Chondrocyte (in vitro differentiated cells): Measurements from ENCODE around the gene PLA2G4E. TPM values are rescaled to one million over a fixed set of nuclear protein-coding genes. Genes with fewer than 3 reads are reported as not detected.
A peak's percentile ranks its signal among the peaks of the same experiment; 100 is the strongest.

ENCODE experiments used
- DNase-seq: peaks from one replicate; pipeline ENCODE4 v3.0.0; 2021; ENCODE audit warnings: mixed read lengths, low spot score
- H3K27ac Mint-ChIP-seq: one replicate; pipeline ENCODE4 v1.8.0; 2021; ENCODE audit warnings: mild to moderate bottlenecking, moderate library complexity, mixed read lengths; ENCODE audit not compliant: unreplicated experiment
- H3K27me3 Mint-ChIP-seq: 2 replicates; pipeline ENCODE4 v1.8.0; 2021; ENCODE audit warnings: low read depth, mixed read lengths
- H3K36me3 Mint-ChIP-seq: 2 replicates; pipeline ENCODE4 v1.8.0; 2021; ENCODE audit warnings: low read depth, mixed read lengths
- H3K4me1 Mint-ChIP-seq: 2 replicates; pipeline ENCODE4 v1.8.0; 2021; ENCODE audit warnings: low read depth, mild to moderate bottlenecking, mixed read lengths
- H3K4me3 Mint-ChIP-seq: one replicate; pipeline ENCODE4 v1.8.0; 2021; ENCODE audit warnings: mild to moderate bottlenecking, moderate library complexity, mixed read lengths; ENCODE audit not compliant: unreplicated experiment
- H3K9me3 Mint-ChIP-seq: 2 replicates; pipeline ENCODE4 v1.8.0; 2021; ENCODE audit warnings: low read depth, mixed read lengths
- CTCF ChIP-seq: fragments of 200-600 bp; sonication (generic); IDR thresholded peaks from 2 replicates; pipeline ENCODE4 v1.5.0; 2021; ENCODE audit warnings: antibody characterized with exemption, mild to moderate bottlenecking, moderate library complexity
- total RNA-seq: library from RNA; stranded (reverse); gene quantifications from 3 replicates; pipeline ENCODE4 v1.2.1, GENCODE V29; 2021

PLA2G4E gene
- total RNA-seq, 1 donor from 2014 or later: not detected

DNA sequence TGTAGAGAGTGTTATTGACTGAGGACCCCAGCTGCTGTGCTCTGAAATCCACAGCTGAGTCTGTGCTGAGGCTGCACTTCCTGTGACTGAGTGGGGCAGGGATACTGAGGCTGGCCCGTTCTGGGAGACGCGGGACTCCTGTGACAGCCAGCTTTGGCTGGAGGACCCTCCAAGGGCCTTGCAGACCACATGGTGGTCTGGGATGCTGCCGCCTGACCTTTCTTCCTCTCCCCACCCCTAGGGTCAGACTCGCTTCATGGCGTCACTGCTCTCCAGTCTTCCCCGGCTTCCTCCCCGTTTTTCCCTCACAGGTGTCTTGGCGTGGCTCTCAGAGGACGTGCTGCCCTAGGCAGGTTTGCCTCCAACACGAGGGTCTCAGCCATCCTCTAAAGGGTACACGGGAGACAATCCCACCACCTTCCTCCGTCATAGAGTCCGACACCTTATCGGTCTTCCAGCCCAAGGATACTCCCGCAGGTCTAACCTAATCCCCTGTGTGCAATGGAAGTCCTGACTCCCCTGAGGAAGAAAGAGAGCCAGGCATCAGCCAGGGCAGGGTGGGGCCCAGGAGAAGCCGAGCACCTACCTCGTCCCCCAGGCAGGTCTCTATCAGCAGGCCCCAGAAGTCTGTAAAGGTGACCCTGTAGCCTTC lies 28.6 kb downstream of the PLA2G4E start:
- Mint-ChIP-seq H3K27ac (no peak overlapping the region), H3K27me3 (peaks cover 9% of the 10 kb centered on the region), H3K4me3 (no peak overlapping the region), H3K9me3 (no peaks in the 10 kb centered on the region), H3K4me1 (no peaks in the 10 kb centered on the region), H3K36me3 (no peaks in the 10 kb centered on the region)
- no peak for DNase-seq
- no peak for TF ChIP-seq CTCF

GRCh38 chr15:41990691-41991090 lies 30.2 kb downstream of the PLA2G4E start:
- Mint-ChIP-seq H3K4me1 (peaks cover under 1% of the 10 kb centered on the region), H3K36me3 (no peaks in the 10 kb centered on the region), H3K9me3 (no peaks in the 10 kb centered on the region), H3K27ac (no peak overlapping the region), H3K4me3 (no peak overlapping the region), H3K27me3 (peaks cover 13% of the 10 kb centered on the region)
- no peak for DNase-seq
- no peak for TF ChIP-seq CTCF

GRCh38 chr15:41990243-41990605 lies 30.6 kb downstream of the PLA2G4E start:
- Mint-ChIP-seq H3K27me3 (peaks cover 13% of the 10 kb centered on the region), H3K9me3 (no peaks in the 10 kb centered on the region), H3K27ac (no peak overlapping the region), H3K4me3 (no peak overlapping the region), H3K36me3 (no peaks in the 10 kb centered on the region), H3K4me1 (peaks cover 4% of the 10 kb centered on the region)
- TF ChIP-seq CTCF: no peak
- no peak for DNase-seq

GRCh38 chr15:41989573-41990242 lies 31.1 kb downstream of the PLA2G4E start:
- Mint-ChIP-seq H3K4me3 (no peak overlapping the region), H3K4me1 (peaks cover 6% of the 10 kb centered on the region), H3K27ac (no peak overlapping the region), H3K27me3 (peaks cover 13% of the 10 kb centered on the region), H3K9me3 (no peaks in the 10 kb centered on the region), H3K36me3 (no peaks in the 10 kb centered on the region)
- peak; percentile 93 for TF ChIP-seq CTCF
- no peak for DNase-seq

GRCh38 chr15:41988896-41989572 lies 31.8 kb downstream of the PLA2G4E start:
- Mint-ChIP-seq H3K4me1 (peaks cover 6% of the 10 kb centered on the region), H3K27ac (no peak overlapping the region), H3K9me3 (no peaks in the 10 kb centered on the region), H3K4me3 (no peak overlapping the region), H3K27me3 (peaks cover 13% of the 10 kb centered on the region), H3K36me3 (no peaks in the 10 kb centered on the region)
- no peak for DNase-seq
- TF ChIP-seq CTCF: no peak
